HepG2 (cell line): ENCODE results near the gene ACTRT2. TPM values are rescaled to one million over a fixed set of nuclear protein-coding genes. Genes with fewer than 3 reads are reported as not detected.

Source experiments
- ATAC-seq: fragments of 200-7000 bp; cut with Tn5 transposase; 3 replicates; pipeline ENCODE4 v1.9.1; 2020; ENCODE audit warnings: mild to moderate bottlenecking, moderate library complexity
- BruUV-seq: library from RNA; stranded (reverse); fragments of 400-500 nt; replicated peaks from 2 replicates; lab custom pipeline; 2021; lab: Mats Ljungman, UMichigan
- CTCF ChIA-PET: fragments of 300-600 bp; formaldehyde crosslinking; extraction: SDS; loops from one replicate; lab custom pipeline; 2021; ENCODE audit warnings: low total read pairs, inconsistent platforms, low intra/inter-chr PET ratio; lab: Yijun Ruan, JAX
- POLR2A ChIA-PET: fragments of 350-600 bp; sonication (Branson Sonifier 250); formaldehyde crosslinking; loops from one replicate; lab custom pipeline; 2020; ENCODE audit warnings: antibody characterized with exemption, inconsistent platforms; lab: Yijun Ruan, JAX
- DNase-seq: peaks from one replicate; pipeline ENCODE4 v3.0.0-alpha.2; 2015; ENCODE audit warnings: low spot score
- FAIRE-seq: peaks from 3 replicates; lab custom pipeline; 2011; peaks lifted over from hg19 to GRCh38; lab: Jason Lieb, UNC
- H2AFZ ChIP-seq: one replicate; pipeline ENCODE4 v1.6.1; 2011; ENCODE audit warnings: low read length, inconsistent platforms
- H3K27ac ChIP-seq: fragments of 300-600 bp; 3 replicates; pipeline ENCODE4 v1.8.0; 2011; ENCODE audit warnings: mixed run types, mild to moderate bottlenecking, mixed read lengths, low read length, inconsistent platforms; ENCODE audit not compliant: insufficient read depth; ENCODE audit errors: extremely low read length
- H3K27me3 ChIP-seq, 2 experiments: fragments of 200-600 bp in 1 of 2; 2 replicates in 1 of 2; 3 replicates in 1 of 2; pipeline versions ENCODE4 v1.6.0 to v1.8.0; 2011; ENCODE audit warnings: low read length in 2 of 2, mild to moderate bottlenecking in 2 of 2, moderate library complexity in 2 of 2, inconsistent platforms in 1 of 2; ENCODE audit not compliant: insufficient read depth in 2 of 2, control insufficient read depth in 1 of 2
- H3K36me3 ChIP-seq, 2 experiments: fragments of 200-600 bp in 1 of 2; replicated peaks in 1 of 2; 2 replicates in 1 of 2; 3 replicates in 1 of 2; pipeline versions ENCODE4 v1.5.1 to v1.8.0; 2011; ENCODE audit warnings: low read length in 2 of 2, inconsistent platforms in 1 of 2; ENCODE audit not compliant: insufficient read depth in 2 of 2, control insufficient read depth in 1 of 2
- H3K4me1 ChIP-seq: 2 replicates; pipeline ENCODE4 v1.5.1; 2012; ENCODE audit warnings: low read length, inconsistent platforms; ENCODE audit not compliant: insufficient read depth
- H3K4me2 ChIP-seq: 2 replicates; pipeline ENCODE4 v1.6.0; 2011; ENCODE audit warnings: low read depth, low read length, inconsistent platforms
- H3K4me3 ChIP-seq, 3 experiments: fragments of 200-600 bp in 1 of 3; sonication (generic), shearing (Covaris generic) in 1 of 3; replicated peaks in 1 of 3; 2 replicates each; pipeline ENCODE4 v1.5.1; 2011 to 2016; ENCODE audit warnings: low read length in 3 of 3, inconsistent platforms in 2 of 3, low read depth in 2 of 3, mild to moderate bottlenecking in 2 of 3, control low read depth in 1 of 3, mixed read lengths in 1 of 3; ENCODE audit not compliant: insufficient read depth in 1 of 3
- H3K79me2 ChIP-seq: one replicate; pipeline ENCODE4 v1.6.1; 2011; ENCODE audit warnings: low read length, inconsistent platforms; ENCODE audit not compliant: insufficient read depth
- H3K9ac ChIP-seq: 2 replicates; pipeline ENCODE4 v1.6.0; 2011; ENCODE audit warnings: mild to moderate bottlenecking, low read depth, low read length, inconsistent platforms; ENCODE audit not compliant: insufficient read depth
- H3K9me3 ChIP-seq: 2 replicates; pipeline ENCODE4 v1.5.1; 2012; ENCODE audit warnings: mild to moderate bottlenecking, low read length
- H4K20me1 ChIP-seq: 2 replicates; pipeline ENCODE4 v1.6.0; 2011; ENCODE audit warnings: inconsistent platforms, mild to moderate bottlenecking, low read length, moderate library complexity; ENCODE audit not compliant: insufficient read depth
- MBNL3 ChIP-seq: fragments of 250-450 bp; sonication (Bioruptor Pico); conservative IDR thresholded peaks from 2 replicates; pipeline ENCODE4 v1.8.0; 2022; ENCODE audit warnings: mild to moderate bottlenecking, inconsistent platforms
- ZNF570 ChIP-seq: sonication (generic); formaldehyde crosslinking; IDR thresholded peaks from 2 replicates; pipeline ENCODE4 v1.4.0; 2020; ENCODE audit warnings: mild to moderate bottlenecking, missing genetic modification reagents, borderline replicate concordance
- ZNF616 ChIP-seq: sonication (generic); formaldehyde crosslinking; IDR thresholded peaks from 2 replicates; pipeline ENCODE4 v1.5.0; 2020; ENCODE audit warnings: low read depth, mild to moderate bottlenecking, missing genetic modification reagents
- WGBS: methylation state at CpG from one replicate; pipeline ENCODE4 v1.1.6; 2017; ENCODE audit warnings: low lambda C conversion rate; 5-methylcytosine and 5-hydroxymethylcytosine counted together
- in situ Hi-C: cut with HindIII; loops from 2 replicates; pipeline ENCODE4 v1.10.0; 2017; ENCODE audit warnings: low pct_unique_long_range_greater_than_20kb; ENCODE audit not compliant: extremely low pct_ligation_motif_present
- intact Hi-C: fragments of 100-400 bp; cut with micrococcal nuclease; formaldehyde crosslinking; loops from one replicate; pipeline ENCODE4 v1.10.0; 2022; ENCODE audit not compliant: unreplicated experiment
- polyA plus RNA-seq, 8 experiments: library from polyadenylated mRNA; depleted of rRNA in 3 of 8; stranded (reverse) in 7 of 8; unstranded in 1 of 8; fragments of >200 nt; fragmentation: Illumina TruSeq in 4 of 8; extraction: Trizol in 4 of 8; gene quantifications; 2 replicates each; pipeline versions ENCODE4 v1.2.1 to v1.2.3, GENCODE V29; 2011 to 2016; ENCODE audit warnings: low read depth in 4 of 8, missing spikeins in 1 of 8, mixed read lengths in 1 of 8; ENCODE audit not compliant: insufficient read depth in 1 of 8
- total RNA-seq, 5 experiments: library from RNA; depleted of rRNA; stranded (reverse); fragments of >200 nt; fragmentation: Illumina TruSeq; extraction: Trizol; gene quantifications; 2 replicates each; pipeline ENCODE4 v1.2.3, GENCODE V29; 2016; ENCODE audit warnings: low read depth in 1 of 5
- TF ChIP-seq, protein P1 (sequence below): sonication (generic); formaldehyde crosslinking; IDR thresholded peaks from 2 replicates; pipeline ENCODE4 v1.4.0; 2020; ENCODE audit warnings: missing genetic modification reagents, borderline replicate concordance
- TF ChIP-seq, protein P2 (sequence below): IDR thresholded peaks from 2 replicates; pipeline ENCODE4 v1.6.1; 2016; ENCODE audit warnings: missing compliant biosample characterization, missing genetic modification reagents, borderline replicate concordance
- TF ChIP-seq, protein P3 (sequence below): sonication (generic); formaldehyde crosslinking; IDR thresholded peaks from 2 replicates; pipeline ENCODE4 v1.4.0; 2020; ENCODE audit warnings: missing genetic modification reagents
- TF ChIP-seq, protein P4 (sequence below): sonication (generic); formaldehyde crosslinking; IDR thresholded peaks from 2 replicates; pipeline ENCODE4 v1.4.0; 2020; ENCODE audit warnings: missing genetic modification reagents, mild to moderate bottlenecking, borderline replicate concordance
- TF ChIP-seq, protein P5 (sequence below): IDR thresholded peaks from 2 replicates; pipeline ENCODE4 v1.6.1; 2016; ENCODE audit warnings: missing compliant biosample characterization, missing genetic modification reagents, borderline replicate concordance

ACTRT2 gene
- total and polyA plus RNA-seq, 2 of the 13 experiments (the other 11 are each of a cell fraction or from before 2014, with no cell fraction given), result not detected

DNA sequence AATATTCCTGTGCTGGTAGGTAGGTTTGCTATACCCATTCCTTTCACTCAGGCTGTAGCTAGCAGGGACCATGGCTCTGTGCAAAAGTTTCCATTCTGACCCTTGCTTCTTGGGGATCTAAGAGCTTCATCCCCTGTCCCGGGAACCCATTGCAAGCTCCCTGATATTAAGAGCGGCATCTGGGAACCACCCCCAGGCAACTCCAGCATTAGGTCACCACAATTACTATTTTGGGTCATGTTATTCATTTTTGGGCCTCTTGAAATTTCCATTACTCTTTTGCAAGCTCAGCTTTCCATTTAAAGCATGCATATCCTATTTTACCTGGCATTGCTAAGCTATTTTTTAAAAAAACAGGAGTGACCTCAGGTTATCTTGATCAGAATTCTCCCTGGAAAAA, 22.1 kb upstream of the ACTRT2 start (continued):
- TF ChIP-seq, protein P1, sequence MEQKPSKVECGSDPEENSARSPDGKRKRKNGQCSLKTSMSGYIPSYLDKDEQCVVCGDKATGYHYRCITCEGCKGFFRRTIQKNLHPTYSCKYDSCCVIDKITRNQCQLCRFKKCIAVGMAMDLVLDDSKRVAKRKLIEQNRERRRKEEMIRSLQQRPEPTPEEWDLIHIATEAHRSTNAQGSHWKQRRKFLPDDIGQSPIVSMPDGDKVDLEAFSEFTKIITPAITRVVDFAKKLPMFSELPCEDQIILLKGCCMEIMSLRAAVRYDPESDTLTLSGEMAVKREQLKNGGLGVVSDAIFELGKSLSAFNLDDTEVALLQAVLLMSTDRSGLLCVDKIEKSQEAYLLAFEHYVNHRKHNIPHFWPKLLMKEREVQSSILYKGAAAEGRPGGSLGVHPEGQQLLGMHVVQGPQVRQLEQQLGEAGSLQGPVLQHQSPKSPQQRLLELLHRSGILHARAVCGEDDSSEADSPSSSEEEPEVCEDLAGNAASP, result no peak
- TF ChIP-seq, protein P2, sequence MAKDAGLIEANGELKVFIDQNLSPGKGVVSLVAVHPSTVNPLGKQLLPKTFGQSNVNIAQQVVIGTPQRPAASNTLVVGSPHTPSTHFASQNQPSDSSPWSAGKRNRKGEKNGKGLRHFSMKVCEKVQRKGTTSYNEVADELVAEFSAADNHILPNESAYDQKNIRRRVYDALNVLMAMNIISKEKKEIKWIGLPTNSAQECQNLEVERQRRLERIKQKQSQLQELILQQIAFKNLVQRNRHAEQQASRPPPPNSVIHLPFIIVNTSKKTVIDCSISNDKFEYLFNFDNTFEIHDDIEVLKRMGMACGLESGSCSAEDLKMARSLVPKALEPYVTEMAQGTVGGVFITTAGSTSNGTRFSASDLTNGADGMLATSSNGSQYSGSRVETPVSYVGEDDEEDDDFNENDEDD (CRISPR knock-in tag), result no peak
- TF ChIP-seq, protein P3, sequence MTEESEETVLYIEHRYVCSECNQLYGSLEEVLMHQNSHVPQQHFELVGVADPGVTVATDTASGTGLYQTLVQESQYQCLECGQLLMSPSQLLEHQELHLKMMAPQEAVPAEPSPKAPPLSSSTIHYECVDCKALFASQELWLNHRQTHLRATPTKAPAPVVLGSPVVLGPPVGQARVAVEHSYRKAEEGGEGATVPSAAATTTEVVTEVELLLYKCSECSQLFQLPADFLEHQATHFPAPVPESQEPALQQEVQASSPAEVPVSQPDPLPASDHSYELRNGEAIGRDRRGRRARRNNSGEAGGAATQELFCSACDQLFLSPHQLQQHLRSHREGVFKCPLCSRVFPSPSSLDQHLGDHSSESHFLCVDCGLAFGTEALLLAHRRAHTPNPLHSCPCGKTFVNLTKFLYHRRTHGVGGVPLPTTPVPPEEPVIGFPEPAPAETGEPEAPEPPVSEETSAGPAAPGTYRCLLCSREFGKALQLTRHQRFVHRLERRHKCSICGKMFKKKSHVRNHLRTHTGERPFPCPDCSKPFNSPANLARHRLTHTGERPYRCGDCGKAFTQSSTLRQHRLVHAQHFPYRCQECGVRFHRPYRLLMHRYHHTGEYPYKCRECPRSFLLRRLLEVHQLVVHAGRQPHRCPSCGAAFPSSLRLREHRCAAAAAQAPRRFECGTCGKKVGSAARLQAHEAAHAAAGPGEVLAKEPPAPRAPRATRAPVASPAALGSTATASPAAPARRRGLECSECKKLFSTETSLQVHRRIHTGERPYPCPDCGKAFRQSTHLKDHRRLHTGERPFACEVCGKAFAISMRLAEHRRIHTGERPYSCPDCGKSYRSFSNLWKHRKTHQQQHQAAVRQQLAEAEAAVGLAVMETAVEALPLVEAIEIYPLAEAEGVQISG (CRISPR knock-in tag), result no peak
- TF ChIP-seq ZNF570 (CRISPR knock-in tag) (no peak), ZNF616 (CRISPR knock-in tag) (no peak)

DNA sequence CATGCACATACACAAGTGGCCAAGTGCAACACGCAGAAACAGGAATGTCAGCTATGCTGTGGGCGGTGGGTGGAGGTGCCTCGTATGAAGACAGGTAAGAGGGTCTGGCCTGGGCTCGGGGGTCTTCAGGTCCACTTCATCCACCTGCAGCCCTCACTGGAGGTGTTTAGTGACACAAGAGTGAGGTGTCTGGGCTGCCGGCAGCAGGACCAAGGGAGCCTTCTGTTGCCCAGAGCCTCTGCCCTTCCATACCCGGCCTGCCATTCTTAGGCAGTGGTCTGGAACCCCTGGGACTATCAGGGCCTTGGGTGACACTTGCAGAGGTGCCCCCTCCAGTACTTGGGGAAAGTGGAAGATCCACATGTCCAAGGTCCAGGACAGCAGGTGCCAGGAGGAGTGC, 21.7 kb upstream of the ACTRT2 start:
- Histone ChIP-seq H3K4me1 (no peaks in the 10 kb centered on the region), H3K79me2 (no peaks in the 10 kb centered on the region), H3K9me3 (peaks cover 6% of the 10 kb centered on the region; the same call in 1 of the 2 replicates), H3K36me3 (no peaks in the 10 kb centered on the region), H4K20me1 (no peaks in the 10 kb centered on the region), H3K4me3 (no peak overlapping the region), H3K4me2 (no peak overlapping the region), H3K27me3 (peaks cover 1 to 60% of the 10 kb centered on the region in 2 experiments; a peak in 3 of 5 replicates), H3K27ac (no peak overlapping the region), H3K9ac (no peak overlapping the region), H2AFZ (no peak overlapping the region)
- FAIRE-seq, result no peak
- no peak for ATAC-seq
- in situ Hi-C loops (no loop called here), intact Hi-C loops (no loop called here)
- no peak for DNase-seq
- TF ChIP-seq, protein P4, sequence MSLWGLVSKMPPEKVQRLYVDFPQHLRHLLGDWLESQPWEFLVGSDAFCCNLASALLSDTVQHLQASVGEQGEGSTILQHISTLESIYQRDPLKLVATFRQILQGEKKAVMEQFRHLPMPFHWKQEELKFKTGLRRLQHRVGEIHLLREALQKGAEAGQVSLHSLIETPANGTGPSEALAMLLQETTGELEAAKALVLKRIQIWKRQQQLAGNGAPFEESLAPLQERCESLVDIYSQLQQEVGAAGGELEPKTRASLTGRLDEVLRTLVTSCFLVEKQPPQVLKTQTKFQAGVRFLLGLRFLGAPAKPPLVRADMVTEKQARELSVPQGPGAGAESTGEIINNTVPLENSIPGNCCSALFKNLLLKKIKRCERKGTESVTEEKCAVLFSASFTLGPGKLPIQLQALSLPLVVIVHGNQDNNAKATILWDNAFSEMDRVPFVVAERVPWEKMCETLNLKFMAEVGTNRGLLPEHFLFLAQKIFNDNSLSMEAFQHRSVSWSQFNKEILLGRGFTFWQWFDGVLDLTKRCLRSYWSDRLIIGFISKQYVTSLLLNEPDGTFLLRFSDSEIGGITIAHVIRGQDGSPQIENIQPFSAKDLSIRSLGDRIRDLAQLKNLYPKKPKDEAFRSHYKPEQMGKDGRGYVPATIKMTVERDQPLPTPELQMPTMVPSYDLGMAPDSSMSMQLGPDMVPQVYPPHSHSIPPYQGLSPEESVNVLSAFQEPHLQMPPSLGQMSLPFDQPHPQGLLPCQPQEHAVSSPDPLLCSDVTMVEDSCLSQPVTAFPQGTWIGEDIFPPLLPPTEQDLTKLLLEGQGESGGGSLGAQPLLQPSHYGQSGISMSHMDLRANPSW, result no peak
- no peak for TF ChIP-seq MBNL3 (CRISPR knock-in tag)
- TF ChIP-seq, protein P5, sequence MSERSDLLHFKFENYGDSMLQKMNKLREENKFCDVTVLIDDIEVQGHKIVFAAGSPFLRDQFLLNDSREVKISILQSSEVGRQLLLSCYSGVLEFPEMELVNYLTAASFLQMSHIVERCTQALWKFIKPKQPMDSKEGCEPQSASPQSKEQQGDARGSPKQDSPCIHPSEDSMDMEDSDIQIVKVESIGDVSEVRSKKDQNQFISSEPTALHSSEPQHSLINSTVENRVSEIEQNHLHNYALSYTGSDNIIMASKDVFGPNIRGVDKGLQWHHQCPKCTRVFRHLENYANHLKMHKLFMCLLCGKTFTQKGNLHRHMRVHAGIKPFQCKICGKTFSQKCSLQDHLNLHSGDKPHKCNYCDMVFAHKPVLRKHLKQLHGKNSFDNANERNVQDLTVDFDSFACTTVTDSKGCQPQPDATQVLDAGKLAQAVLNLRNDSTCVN, result no peak
- POLR2A ChIA-PET, result no interaction called here
- no TSS peak for BruUV-seq
- CTCF ChIA-PET, result no interaction called here
- 18% methylated on average over 4 of the region's 6 CpGs for WGBS
